Raji (cell line): Measurements from ENCODE around the gene GTF2IRD1.
A peak's percentile ranks its signal among the peaks of the same experiment; 100 is the strongest.

Experiments
- POLR2A ChIP-seq: IDR thresholded peaks from 2 replicates; pipeline ENCODE4 v1.6.1; 2011; ENCODE audit warnings: low read depth, low read length, control low read depth; ENCODE audit not compliant: insufficient read depth

Gene GTF2IRD1

GRCh38 chr7:74586258-74587175 is 132.8 kb downstream of the GTF2IRD1 start:
- no peak for TF ChIP-seq POLR2A

- no peak for TF ChIP-seq POLR2A
These were observed 133.9 kb downstream of the GTF2IRD1 start for GRCh38 chr7:74587435-74588126.

GRCh38 chr7:74590813-74591212 is 137.1 kb downstream of the GTF2IRD1 start:
- no peak for TF ChIP-seq POLR2A

- TF ChIP-seq POLR2A, result no peak
These were observed 144.9 kb downstream of the GTF2IRD1 start for GRCh38 chr7:74598558-74598957.

- no peak for TF ChIP-seq POLR2A
These were observed 145.5 kb downstream of the GTF2IRD1 start for GRCh38 chr7:74599244-74599643.

- TF ChIP-seq POLR2A, result no peak
These were observed 150.8 kb downstream of the GTF2IRD1 start for GRCh38 chr7:74604326-74605020.

- TF ChIP-seq POLR2A, result no peak
These were observed 152.6 kb downstream of the GTF2IRD1 start for GRCh38 chr7:74606101-74606908.

- TF ChIP-seq POLR2A, result no peak
These were observed 153.3 kb downstream of the GTF2IRD1 start for GRCh38 chr7:74606909-74607510.

- TF ChIP-seq POLR2A, result no peak
These were observed 158.5 kb downstream of the GTF2IRD1 start for GRCh38 chr7:74612015-74612829.

- TF ChIP-seq POLR2A, result no peak
These were observed 162.5 kb downstream of the GTF2IRD1 start for GRCh38 chr7:74615933-74616780.

GRCh38 chr7:74617180-74617744 is 163.6 kb downstream of the GTF2IRD1 start:
- TF ChIP-seq POLR2A, result peak; percentile 51; the same call in 1 of the 2 replicates

- no peak for TF ChIP-seq POLR2A
These were observed 165.6 kb downstream of the GTF2IRD1 start for GRCh38 chr7:74619235-74619860.
